Left cardiac atrium (tissue), 4 donors: ENCODE results near the gene KRTAP5-5. TPM values are rescaled to one million over a fixed set of nuclear protein-coding genes. Genes with fewer than 3 reads are reported as not detected.
"Not testable (repeated sequence)": the region's sequence is repeated elsewhere in the genome, so short reads cannot be mapped to it uniquely, and the experiment has no call there.

ENCODE experiments used
- ATAC-seq, 2 donors: fragments of 200-7000 bp; cut with Tn5 transposase; one replicate each; pipeline ENCODE4 v1.9.1; 2020; ENCODE audit warnings: mild to moderate bottlenecking in 2 of 2, moderate library complexity in 2 of 2
- DNase-seq: peaks from one replicate; pipeline ENCODE4 v3.0.0-alpha.2; 2020
- intact Hi-C, 2 donors: fragments of 100-400 bp; cut with DNase I; formaldehyde crosslinking; loops; one replicate each; pipeline versions ENCODE4 v1.14.1 to v1.15.1; 2022 to 2023
- total RNA-seq, 2 donors: library from RNA; stranded (reverse); fragmentation: NEBNext Ultra II Directional; extraction: Animal tissue kit (Norgen Biotek cat#: 25700); gene quantifications; one replicate each; pipeline ENCODE4 v1.2.1, GENCODE V29; 2021
- donor health status: DM: no; HTN: yes; CAD: no.
- donor health status: DM: no; HTN: yes; CAD: no; lungs with severe emphysema.
- donor health status: DM: yes; HTN: yes; CAD: no.
- donor health status: Dilated cardiomyopathy.

KRTAP5-5 gene
- total RNA-seq, 2 donors from 2014 or later = not detected

DNA sequence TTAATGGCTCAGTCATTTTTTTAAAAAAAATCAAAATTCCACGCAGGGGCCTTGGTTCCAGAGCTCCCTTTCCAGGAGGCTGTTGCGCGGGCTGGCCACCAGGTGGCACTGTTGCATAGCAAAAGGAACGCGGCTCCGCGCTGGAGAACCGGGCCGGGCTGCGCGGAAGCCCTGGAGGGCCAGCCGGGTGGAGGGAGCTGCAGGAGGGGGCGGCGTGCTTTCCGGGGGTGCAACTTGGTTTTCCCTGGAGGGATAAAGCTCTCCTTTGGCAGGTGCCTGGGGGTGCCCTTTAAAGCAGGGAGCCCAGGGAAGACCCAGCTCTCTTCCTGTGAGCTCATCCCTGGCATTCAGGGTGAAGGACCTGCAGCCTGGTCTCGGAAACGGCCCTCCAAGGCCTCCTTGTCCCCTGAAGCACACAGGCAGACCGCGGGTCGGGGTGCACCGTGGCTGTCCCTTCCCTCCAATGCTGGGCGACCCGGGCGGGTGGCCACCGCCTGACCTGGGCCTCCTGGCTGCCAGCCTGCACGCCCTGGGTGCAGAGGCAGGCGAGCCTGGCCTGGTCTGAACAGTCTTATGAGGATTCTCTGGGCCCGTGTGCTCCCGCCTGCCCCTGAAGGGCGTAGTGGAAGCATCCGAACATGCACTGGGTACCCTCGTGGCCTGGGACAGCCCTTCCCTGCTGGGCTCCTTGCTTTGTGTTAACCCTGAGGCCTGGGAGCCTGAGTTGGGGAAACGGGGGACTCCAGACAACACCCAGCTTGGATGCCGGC is 23.4 kb downstream of the KRTAP5-5 start:
- intact Hi-C loops = loop anchor here (2.0 to 5.0 kb wide), 5 partner anchors 39 to 502 kb away; partner anchors contain the start of gene SYT8 (in 1 of the 2)
- ATAC-seq (peak; percentile 83 to 88), DNase-seq (peak; percentile 77)

DNA sequence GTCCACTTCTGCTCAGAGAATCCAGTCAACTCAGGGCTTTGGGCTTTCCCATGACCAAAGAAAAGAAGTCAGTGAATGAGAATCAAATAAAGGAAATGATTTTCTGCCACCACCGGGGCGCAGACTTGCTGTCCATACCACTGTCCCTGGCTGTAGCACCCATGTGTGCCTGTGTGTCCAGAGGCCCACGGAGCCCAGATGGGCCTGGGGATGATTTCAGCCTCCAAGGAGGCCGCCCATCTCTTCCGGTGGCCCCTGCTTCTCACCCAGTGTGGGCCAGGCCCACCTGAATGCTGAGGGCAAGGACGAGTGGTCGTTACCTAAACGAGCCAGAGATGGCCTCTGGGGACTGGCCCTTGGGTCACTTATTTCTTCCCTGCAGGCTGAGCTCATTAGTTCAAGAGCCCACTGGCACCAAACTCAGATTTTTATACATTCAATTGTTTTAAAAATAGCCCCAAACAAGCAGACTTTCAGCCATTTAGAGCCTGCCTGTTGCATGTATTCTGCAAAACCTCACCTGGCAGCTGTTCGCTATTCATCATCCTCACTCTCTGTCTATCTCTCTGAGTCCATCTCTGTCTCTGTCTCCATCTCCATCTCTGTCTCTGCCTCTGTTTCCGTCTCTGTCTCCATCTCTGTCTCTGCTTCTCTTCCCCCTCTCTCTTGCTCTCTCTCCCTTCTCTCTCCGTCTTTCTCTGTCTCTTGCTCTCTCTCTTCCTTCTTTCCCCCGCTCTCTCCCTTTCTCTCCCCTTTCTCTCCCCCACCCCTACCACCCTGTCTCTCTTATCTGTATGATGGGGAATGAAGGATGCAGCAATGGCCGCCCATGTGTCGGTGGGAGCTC is 24.2 kb downstream of the KRTAP5-5 start:
- no peak for ATAC-seq
- intact Hi-C loops = loop anchor here (2.0 to 5.0 kb wide), 5 partner anchors 39 to 501 kb away; partner anchors contain the start of gene SYT8 (in 1 of the 2)

DNA sequence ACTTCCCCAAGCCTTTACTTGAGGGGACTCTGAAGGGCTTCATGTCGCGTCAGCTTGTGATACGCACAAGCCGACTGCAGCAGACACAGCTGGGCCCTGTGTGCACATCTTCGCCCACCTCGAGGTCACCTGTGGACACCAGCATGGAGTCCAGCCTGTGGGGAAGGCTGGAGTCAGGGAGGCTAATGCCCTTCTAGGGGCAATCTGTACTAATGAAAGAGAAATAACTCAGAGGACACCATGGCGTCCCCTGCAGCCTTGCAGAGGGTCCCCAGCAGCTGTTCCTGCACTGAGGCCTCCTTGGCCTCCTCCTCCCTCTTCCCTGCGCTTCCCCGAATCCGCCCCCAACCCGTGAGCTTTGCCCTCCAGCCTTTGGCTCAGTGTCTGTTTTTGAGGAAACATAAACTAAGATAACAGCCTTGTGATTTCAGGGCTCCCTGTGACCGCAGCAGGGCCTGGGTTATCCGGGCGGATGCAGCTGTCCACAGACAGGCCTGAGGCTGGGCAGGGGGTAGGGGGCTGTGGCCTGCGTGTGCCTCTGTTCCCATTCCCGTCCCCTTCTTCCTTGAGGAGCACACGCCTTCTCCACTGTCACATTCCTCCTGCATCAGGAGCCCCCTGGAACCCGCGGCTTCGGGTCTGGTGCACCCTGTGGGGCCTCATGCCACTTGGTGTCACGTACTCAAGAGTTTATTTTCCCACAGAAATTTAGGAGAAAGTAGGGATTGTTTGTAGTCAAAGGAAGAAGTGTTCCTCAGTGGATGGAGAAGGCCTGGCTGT is 25.0 kb downstream of the KRTAP5-5 start:
- no peak for DNase-seq
- intact Hi-C loops = loop anchor here (5.0 kb wide), 3 partner anchors 38 to 498 kb away; partner anchors contain the start of gene SYT8 (in 1 of the 2)
- ATAC-seq = no peak

More for the DNA sequence above, 24.2 kb downstream of the KRTAP5-5 start:
- no peak for DNase-seq

DNA sequence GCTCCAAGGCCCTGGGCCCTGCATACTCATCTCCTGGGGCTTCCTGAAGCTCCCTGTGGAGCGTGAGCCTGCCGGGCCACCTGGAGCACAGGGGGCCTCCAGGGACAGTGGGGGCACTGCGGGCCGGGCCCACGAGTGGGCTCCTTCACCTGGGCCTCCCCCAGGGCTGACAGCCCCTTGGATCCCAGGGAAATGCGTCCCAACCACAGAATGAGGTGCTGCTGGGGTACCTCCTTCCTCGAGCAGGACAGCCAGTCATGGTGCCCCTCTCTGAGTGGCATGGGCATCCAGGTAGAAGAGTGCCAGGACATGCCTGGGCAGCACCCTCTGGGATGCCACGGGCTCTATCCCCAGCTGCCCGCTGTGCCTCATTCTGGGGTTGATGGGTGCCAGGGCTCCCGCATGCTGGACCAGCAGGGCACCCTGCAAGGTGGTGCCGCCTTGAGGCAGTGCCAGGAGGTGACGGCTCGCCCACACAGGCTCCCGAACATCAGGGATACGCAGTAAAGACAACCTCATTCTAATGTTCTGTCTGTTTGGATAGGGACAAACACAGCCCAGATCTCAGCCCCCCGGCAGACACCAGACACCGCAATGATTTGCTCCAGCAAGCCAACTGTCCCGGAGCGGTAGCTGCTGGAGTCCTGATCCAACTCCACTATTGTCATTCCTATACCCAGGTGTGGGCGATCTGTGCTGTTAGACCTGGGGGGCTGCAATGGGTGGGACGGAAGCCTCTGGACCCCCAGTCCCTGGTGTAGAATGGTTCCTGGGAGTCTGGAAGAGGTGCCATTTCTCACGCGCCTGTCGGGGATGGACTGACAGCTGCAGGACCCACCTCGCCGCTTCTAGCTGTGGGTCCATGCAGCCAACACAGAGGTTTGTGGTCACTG is 25.8 kb downstream of the KRTAP5-5 start:
- no peak for DNase-seq
- intact Hi-C loops = no loop called here
- no peak for ATAC-seq

DNA sequence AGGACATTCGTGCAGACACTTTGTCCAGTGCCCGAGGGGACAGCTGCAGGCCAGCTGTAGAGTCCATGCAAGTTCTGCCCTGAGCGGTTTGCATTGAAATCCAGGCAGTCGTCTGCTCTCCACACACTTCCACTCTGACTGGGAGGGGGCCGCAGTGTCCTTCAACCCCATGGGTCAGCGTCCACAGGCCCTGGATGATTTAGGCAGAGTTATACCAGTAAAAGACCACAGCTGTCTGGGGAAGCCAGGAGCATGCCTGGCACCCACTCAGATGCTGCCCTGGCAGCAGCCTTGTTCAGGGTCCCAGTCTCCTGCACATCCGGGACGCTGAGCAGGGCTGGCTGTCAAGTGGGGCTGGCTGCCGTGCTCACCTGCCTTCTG is 26.5 kb downstream of the KRTAP5-5 start:
- intact Hi-C loops = no loop called here
- ATAC-seq = no peak

DNA sequence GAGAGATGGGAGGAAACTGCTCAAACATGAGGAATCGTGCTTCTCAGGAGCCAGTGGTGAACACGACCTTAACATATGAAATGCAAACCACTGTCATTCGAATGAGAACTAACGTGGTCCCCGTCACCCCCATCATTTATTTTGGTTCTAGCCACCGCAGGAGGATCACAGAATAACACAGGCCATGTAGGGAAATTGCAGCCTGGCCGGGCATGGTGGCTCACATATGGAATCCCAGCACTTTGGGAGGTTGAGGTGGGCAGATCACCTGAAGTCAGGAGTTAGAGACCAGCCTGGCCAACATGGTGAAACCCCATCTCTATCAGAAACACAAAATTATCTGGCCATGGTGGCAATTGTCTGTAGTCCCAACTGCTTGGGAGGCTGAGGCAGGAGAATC is 27.1 kb downstream of the KRTAP5-5 start:
- DNase-seq (no peak), ATAC-seq (no peak)
- intact Hi-C loops = no loop called here

More for the DNA sequence above, 26.5 kb downstream of the KRTAP5-5 start:
- no peak for DNase-seq

DNA sequence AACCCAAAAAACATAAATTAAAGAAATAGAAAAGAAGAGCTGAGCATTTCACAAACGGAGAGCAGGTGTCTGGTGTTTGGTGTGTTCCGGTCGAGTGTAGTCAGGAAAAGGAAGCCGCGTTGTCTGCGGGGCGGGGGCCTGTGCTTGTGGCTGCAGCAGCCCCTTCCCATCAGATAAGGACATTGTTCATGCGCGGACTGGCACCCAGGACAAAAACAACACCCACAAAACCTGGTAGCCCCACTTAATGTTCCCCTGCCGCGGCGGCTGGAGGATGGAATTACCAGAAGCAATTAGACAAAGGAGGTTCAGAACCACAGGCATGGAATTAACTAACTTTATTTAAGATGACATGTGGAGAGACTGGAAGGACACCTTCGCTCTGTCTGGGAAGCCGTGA is 29.9 kb downstream of the KRTAP5-5 start:
- intact Hi-C loops = no loop called here
- DNase-seq = no peak
- no peak for ATAC-seq

DNA sequence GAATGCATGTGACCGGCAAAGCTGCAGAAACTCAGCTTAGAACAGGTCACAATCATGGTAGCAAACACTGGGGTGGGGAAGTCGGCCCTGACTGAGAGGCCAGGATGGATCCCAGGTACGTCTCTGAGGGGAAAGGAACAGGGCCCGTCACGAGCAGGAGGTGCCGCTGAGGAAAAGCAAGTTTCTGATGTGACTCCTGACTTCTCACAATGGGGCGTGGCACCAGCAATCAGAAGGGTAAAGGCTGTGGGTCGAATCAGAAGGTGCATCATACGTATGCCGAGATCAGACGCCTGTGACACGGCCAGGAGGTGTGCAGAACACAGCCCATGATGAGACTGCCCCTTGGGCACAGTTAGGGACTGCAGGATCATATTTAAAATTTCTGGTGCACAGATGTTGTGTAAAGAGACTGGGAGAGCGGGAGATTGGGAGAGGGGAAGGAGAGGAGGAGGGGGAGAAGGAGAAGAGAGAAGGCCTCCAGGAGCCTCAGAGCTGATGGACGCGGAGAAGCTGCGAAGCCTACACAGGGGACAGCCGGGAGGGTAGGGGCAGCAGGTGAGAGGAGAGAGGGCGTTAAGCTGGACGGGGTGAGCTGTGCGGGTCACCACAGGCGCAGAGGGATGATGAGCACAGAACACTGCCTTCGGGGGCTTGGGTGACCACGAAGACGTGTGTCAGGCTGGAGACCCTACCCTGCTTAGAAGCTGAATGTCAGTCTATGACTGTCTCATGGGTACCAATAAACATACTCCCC is 30.7 kb downstream of the KRTAP5-5 start:
- intact Hi-C loops = no loop called here
- ATAC-seq (no peak), DNase-seq (no peak)

DNA sequence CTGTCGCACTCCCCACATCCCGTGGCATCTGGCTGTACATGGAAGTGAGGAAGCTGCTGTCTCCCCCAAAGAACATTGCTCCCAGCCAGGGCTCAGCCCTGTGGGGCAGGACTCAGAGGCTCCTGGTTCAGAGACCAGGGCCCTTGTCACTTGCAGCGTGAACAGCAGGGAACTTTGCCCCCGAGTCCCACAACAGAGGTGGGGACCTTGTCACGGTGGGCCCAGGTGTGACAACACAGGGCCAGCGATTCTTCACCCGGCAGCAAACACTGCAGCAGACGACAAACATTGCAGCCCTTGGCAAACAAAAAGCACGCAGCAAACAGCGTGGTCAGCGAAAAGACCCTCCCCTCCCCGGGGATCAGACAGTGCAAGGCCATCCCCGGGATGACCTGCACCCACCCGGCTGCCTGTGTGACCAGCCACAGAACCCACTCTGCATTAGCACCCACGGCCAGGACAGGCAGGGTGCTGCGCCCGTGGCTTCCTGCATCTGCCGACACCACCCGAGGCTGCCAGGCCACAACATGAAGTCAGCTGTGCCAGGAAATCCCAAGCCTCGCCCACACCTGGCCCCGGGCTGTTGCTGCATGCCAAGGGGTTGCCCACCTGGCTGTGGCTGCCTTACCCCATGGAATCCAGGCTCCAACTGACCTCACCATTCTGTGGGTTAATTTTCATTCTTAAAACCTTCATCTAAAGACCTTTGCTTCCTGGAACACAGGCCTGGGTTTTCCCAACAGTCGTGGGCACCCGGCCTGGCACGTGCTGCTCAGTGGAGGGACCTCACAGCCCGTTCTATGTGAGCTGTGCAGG is 32.1 kb downstream of the KRTAP5-5 start:
- DNase-seq, intact Hi-C loops: not testable (repeated sequence)

DNA sequence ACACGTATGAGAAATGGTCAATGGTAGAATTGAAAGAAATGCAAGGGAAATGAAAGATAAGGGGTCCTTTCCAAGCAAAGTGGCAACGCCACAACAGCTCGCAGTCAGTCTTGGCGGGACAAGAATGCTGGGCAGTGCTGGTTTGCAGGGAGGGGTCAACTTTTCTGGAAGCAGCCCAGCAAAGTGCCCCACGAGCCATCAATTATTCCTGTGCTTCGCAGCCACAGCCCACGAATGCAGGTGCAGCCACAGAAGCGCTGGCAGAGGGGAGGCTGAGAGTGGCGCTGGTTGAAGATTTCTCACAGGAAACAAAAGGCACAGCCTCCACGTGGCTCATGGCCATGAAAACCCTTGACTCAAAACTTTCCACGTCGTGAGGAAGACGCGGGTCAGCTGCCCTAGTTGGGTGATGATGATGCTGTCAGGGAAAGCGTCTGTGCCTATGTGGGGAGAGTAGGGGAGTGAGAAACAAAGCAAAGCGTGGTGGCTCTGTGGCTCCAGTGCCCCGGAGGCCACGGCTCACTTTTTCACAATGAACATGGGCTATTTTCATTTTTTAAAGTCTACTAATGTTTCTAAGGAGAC is 33.2 kb downstream of the KRTAP5-5 start:
- intact Hi-C loops, ATAC-seq, DNase-seq: not testable (repeated sequence)

More for the DNA sequence above, 32.1 kb downstream of the KRTAP5-5 start:
- ATAC-seq = not testable (repeated sequence)

DNA sequence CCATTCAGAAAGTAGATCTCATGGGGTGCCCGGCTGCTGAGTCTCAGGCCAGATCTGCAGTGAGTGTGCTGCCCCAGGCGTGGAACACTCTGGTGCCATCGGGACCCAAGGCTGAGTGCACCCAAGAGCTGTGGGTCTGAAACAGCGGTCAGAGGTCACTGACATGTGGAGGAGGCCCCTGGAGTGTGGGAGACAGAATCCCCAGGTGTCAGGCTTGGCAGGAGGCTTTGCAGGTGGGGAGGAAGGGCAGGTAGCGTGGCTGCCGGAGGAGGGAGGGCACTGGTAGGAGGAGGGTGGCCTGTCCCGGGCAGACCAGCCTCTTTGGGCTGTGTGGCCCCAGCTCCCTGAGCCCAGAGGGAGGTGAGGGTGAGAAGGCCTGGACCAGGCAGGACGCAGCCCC is 35.7 kb downstream of the KRTAP5-5 start:
- DNase-seq (no peak), ATAC-seq (no peak)
- intact Hi-C loops = no loop called here

DNA sequence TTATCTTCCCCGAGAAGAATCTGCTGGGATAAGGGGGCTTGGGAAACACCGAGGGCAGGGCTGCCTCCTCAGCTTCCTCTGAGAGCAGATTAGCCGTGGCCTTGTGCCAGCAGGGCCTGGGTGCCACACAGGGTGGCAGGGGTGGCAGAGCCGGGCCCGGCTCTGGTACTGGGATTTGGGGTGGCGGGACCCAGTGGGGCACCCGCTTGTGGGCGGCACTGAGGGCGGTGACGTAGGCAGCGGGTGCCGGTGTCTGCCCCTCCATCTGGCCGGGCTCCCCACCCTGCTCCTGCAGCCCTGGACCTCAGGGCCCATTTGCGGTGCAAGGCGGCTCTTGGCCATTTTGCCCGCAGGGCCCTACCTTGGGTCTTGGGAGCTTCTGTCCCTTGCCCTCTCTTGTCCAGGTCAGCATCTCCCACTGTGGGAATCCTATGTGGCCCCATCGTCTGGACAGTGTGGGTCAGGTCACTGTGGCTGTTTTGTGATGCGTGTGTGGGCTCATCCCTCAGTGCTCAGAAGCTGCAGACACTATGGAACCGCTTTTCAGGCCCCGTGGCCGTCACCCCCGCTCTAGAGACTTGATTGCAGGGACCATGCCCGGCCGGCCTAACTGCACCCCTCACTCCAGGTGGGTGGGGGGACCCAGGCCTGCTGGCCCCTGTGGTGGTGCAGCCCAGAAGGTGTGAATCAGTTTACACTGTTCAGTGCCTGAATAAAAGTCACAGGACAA is 37.7 kb downstream of the KRTAP5-5 start:
- intact Hi-C loops = no loop called here
- ATAC-seq (no peak), DNase-seq (no peak)

DNA sequence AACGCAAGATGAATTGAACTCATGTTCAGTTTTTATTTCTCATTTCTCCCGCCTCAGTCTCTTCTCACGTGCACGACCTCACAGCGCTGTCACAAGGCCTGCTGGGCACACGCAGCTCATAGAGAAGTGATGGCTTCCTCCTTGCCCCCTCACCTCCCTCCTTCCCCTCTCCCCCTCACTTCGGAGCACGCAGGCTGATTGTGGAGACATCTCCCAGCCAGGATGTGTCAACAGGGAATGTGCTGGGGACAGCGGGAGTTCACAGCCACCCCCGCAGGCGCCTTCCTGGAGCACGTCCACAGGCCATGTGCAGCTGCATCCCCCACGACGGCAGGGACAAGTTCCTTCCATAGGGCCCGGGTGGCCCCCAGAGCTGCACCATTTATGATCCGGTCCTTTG is 38.3 kb downstream of the KRTAP5-5 start:
- intact Hi-C loops = no loop called here
- no peak for DNase-seq
- peak; percentile 44 to 51 for ATAC-seq

DNA sequence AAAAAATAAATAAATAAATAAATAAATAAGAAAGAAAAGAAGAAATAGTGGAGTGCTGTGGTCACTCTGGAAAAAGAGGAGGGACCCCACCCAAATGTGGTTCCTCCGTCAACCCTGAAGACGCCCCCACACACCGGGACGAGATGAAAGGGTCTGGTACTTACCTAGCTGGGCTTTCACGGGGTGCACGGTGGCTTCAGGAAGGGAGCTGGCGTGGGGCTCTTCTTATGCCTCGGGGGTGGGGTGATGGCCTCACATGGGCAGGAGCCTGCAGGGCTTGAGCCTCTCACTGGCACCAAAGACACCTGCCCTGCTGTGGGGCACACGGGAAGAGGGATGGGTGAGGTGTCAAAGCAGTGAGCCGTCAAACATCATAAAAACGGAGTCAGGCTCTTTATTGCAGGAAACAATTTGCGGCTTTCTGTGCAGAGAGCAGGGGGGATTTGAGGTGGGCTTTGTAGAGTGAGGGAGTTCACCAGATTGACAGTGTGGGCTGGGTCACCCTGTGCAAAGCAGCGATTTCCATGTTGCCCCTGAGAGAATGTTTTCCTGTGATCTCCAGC is 39.4 kb downstream of the KRTAP5-5 start:
- DNase-seq (no peak), ATAC-seq (no peak)

DNA sequence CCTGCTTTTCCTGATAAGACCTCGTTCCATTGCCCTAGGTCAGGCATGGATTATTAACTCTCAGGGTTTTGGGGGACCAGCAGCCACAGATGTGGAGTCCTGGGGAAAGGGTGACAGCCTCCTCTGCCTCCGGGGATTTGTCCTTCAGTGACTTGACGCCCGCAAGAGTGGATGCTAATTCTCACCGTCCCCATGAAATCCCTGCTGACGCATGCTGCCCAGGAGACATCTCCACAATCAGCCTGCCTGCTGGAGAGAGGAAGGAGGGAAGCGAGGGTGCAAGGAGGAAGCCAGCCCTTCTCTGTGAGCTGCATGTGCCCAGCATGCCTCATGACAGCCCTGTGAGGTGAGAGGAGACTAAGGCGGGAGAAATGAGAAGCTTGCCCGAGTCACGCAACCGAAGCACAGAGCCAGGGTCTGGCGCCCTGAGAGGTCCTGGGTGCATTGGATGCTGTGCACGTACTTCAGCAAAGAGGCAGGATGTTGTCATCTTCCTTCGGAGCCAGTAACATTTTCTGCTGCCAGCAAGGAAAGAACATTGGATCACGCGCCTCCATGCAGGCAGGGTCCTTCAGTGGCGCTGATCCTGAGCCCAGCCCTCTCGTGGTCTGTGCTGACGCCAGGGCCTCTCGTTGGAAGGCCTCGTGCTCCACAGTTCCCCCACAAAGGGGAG is 40.1 kb downstream of the KRTAP5-5 start:
- no peak for ATAC-seq
- intact Hi-C loops = no loop called here
- DNase-seq = no peak

More for the DNA sequence above, 39.4 kb downstream of the KRTAP5-5 start:
- intact Hi-C loops = no loop called here
